ENCODE data around the gene NLN. TPM values are rescaled to one million over a fixed set of nuclear protein-coding genes. Genes with fewer than 3 reads are reported as not detected.

The NLN gene
- total and polyA plus RNA-seq, 9 of the 15 experiments (the other 6 are each of a cell fraction or from before 2014, with no cell fraction given): 6.9 to 45.2 (median 28.8) TPM

GRCh38 chr5:65802820-65803219 is 80.8 kb downstream of the NLN start:
- Histone ChIP-seq H3K27ac (ENCODE audit: extremely low read depth, low read depth, low read length) (no peak overlapping the region), H3K36me3 (ENCODE audit: control insufficient read depth, insufficient read depth, low read length) (peaks cover 22% of the 10 kb centered on the region), H3K9me1 (ENCODE audit: control insufficient read depth, insufficient read depth, low read length) (no peaks in the 10 kb centered on the region), H3K4me1 (replicated peaks in 1 of 2; ENCODE audit: control insufficient read depth in 2 of 2, insufficient read depth in 2 of 2, low read length in 2 of 2) (no peaks in the 10 kb centered on the region), H3K27me3 (ENCODE audit: control insufficient read depth in 2 of 2, insufficient read depth in 2 of 2, low read length in 2 of 2) (no peaks in the 10 kb centered on the region), H3K79me2 (ENCODE audit: control insufficient read depth, insufficient read depth, low read length) (no peaks in the 10 kb centered on the region), H3K9ac (ENCODE audit: insufficient read depth in 1 of 2, low read depth in 2 of 2, low read length in 2 of 2) (no peak overlapping the region), H3K4me2 (ENCODE audit: insufficient read depth, low read length) (no peak overlapping the region), H2AFZ (ENCODE audit: low read depth, low read length) (no peak overlapping the region), H3K4me3 (no peak overlapping the region), H3K9me3 (replicated peaks; ENCODE audit: control insufficient read depth, insufficient read depth, low read depth, low read length) (peaks cover 11% of the 10 kb centered on the region; the same call in 1 of the 2 replicates), H4K20me1 (replicated peaks; ENCODE audit: control insufficient read depth, insufficient read depth, low read length) (no peaks in the 10 kb centered on the region)
- ATAC-seq (no peak), FAIRE-seq (no peak), DNase-seq (ENCODE audit: extremely low read depth in 1 of 4, low spot score in 3 of 4) (no peak)
- in situ Hi-C loops (cut with MboI) (no loop called here), intact Hi-C loops (cut with micrococcal nuclease) (no loop called here)
- 93% methylated on average over 4 of the region's 4 CpGs for WGBS (ENCODE audit: insufficient coverage, low coverage, missing lambda C conversion rate)
- ChIA-PET POLR2A (interaction anchor here (0.9 to 1.1 kb wide), 2 partner anchors 9 to 141 kb away, joined by 4 read pairs; no protein-coding TSS in a partner anchor), CTCF (ENCODE audit: low intra/inter-chr PET ratio) (no interaction called here)
- BruUV-seq (replicated peaks): no TSS peak
- no peak for TF ChIP-seq ASH1L (IDR thresholded peaks at IDR 0.05; ENCODE audit: borderline replicate concordance, low read depth, partially characterized antibody)
- no peak for TF ChIP-seq ATF4 (CRISPR knock-in tag; IDR thresholded peaks at IDR 0.05)
- TF ChIP-seq EZH2 (IDR thresholded peaks at IDR 0.05; ENCODE audit: borderline replicate concordance, low read depth, low read length): no peak
- no peak for TF ChIP-seq ZBTB5 (IDR thresholded peaks at IDR 0.05)
- no peak for TF ChIP-seq TOE1 (IDR thresholded peaks at IDR 0.05; ENCODE audit: borderline replicate concordance)
- no peak for TF ChIP-seq TOE1 (CRISPR knock-in tag; IDR thresholded peaks at IDR 0.05; ENCODE audit: borderline replicate concordance, low read depth)
- TF ChIP-seq MEF2A (IDR thresholded peaks at IDR 0.05; ENCODE audit: control insufficient read depth, low read depth, low read length): no peak
- no peak for TF ChIP-seq TAL1 (IDR thresholded peaks at IDR 0.05)
- no peak for TF ChIP-seq RHOXF2B (CRISPR knock-in tag; conservative IDR thresholded peaks at IDR 0.05)
- no peak for TF ChIP-seq ZSCAN32 (CRISPR knock-in tag; IDR thresholded peaks at IDR 0.05)
- TF ChIP-seq HDAC3 (IDR thresholded peaks at IDR 0.05; ENCODE audit: borderline replicate concordance, partially characterized antibody): no peak
- no peak for TF ChIP-seq CBFA2T2 (conservative IDR thresholded peaks at IDR 0.05)
- TF ChIP-seq ZNF644 (tag; IDR thresholded peaks at IDR 0.05; ENCODE audit: low read depth): no peak
- no peak for TF ChIP-seq E2F8 (IDR thresholded peaks at IDR 0.05; ENCODE audit: low read depth, partially characterized antibody)
- no peak for TF ChIP-seq ZBTB1 (CRISPR knock-in tag; IDR thresholded peaks at IDR 0.05; ENCODE audit: borderline replicate concordance, low read depth)
- no peak for TF ChIP-seq HBP1 (CRISPR knock-in tag; IDR thresholded peaks at IDR 0.05)
- no peak for TF ChIP-seq ZNF586 (CRISPR knock-in tag; conservative IDR thresholded peaks at IDR 0.05)
